ENCODE measurements around the gene LOXL1.

The LOXL1 gene

DNA sequence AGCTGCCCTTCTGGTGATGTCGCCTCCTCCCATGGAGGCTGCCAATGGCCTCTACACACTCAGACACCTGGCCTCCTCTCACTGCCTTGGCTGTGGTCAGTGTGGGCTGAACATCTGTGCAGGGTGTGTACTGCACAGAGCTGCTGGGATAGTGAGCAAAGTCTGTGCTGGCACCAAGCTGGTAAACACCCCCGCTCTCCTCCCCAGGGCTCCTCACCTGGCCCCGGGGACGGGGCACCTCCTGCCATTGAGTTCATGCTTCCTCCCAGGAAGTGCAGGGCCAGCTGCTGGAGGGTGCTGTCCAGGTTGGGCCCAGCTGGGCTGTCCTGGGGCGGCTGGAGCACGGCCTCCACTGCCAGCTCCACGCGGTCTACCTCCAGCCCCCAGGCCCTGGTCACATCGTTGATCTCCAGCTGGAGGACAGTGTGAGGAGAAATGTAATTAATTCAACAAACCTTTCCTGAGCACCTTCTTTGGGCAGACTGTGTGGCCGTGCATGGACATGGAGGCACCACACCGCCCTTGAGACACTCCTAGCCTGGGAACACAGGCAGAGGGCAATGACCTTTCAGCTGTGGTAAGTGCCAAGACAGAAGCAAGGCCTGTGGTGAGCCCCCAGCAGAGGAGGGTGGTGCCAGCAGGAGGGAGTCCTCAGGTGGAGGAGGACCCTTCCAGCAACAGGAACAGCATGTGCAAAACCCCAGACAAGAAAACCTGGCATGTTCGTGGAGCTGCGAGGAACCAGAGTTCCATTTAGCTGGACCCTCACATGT is 59.0 kb downstream of the LOXL1 start:
- FAIRE-seq (no peak), DNase-seq (ENCODE audit: insufficient read length, low spot score) (no peak)
- TF ChIP-seq, protein P1, sequence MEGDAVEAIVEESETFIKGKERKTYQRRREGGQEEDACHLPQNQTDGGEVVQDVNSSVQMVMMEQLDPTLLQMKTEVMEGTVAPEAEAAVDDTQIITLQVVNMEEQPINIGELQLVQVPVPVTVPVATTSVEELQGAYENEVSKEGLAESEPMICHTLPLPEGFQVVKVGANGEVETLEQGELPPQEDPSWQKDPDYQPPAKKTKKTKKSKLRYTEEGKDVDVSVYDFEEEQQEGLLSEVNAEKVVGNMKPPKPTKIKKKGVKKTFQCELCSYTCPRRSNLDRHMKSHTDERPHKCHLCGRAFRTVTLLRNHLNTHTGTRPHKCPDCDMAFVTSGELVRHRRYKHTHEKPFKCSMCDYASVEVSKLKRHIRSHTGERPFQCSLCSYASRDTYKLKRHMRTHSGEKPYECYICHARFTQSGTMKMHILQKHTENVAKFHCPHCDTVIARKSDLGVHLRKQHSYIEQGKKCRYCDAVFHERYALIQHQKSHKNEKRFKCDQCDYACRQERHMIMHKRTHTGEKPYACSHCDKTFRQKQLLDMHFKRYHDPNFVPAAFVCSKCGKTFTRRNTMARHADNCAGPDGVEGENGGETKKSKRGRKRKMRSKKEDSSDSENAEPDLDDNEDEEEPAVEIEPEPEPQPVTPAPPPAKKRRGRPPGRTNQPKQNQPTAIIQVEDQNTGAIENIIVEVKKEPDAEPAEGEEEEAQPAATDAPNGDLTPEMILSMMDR (IDR thresholded peaks at IDR 0.05; ENCODE audit: insufficient read depth, missing control alignments), result no peak

DNA sequence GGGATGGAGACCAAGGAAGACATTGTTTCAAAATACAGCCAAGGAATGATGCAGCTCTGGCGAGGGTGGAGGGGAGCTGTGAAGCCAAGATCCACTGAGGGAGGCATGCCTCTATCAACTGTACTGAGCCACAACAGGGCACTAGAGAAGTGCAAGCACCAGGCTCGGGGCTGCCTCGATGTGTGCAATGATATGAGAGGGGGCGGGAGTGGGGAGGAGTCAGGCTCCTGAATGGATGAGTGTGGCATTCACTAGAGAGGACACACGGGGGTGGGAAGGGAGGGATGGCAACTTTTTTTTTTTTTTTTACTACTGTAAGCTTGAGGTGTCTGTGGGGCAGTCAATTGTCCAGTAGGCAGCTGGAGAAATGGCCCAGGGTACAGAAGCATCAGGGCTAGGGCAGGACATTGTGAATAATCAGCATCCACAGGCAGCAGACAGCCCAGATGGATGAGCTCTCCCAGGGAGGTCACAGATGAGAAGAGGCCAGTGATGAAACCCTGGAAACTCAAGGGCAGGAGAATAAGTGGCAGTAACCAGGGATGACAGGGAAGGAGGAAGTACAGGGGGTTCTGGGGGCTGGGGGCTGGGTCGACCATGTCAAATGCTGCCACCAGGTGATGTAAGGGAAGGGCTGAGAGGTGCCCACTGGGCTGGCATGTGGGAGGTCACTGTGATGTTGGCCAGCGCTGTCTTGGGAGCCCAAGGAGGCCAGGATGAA is 60.0 kb downstream of the LOXL1 start:
- no peak for DNase-seq (ENCODE audit: insufficient read length, low spot score)
- TF ChIP-seq, protein P1 (IDR thresholded peaks at IDR 0.05; ENCODE audit: insufficient read depth, missing control alignments), result no peak
- no peak for FAIRE-seq

- TF ChIP-seq, protein P1 (IDR thresholded peaks at IDR 0.05; ENCODE audit: insufficient read depth, missing control alignments), result no peak
- no peak for DNase-seq (ENCODE audit: insufficient read length, low spot score)
- FAIRE-seq, result no peak
These were observed 60.5 kb downstream of the LOXL1 start for GRCh38 chr15:73986776-73987056.

GRCh38 chr15:73987250-73987649 is 61.0 kb downstream of the LOXL1 start:
- DNase-seq (ENCODE audit: insufficient read length, low spot score), result no peak
- TF ChIP-seq, protein P1 (IDR thresholded peaks at IDR 0.05; ENCODE audit: insufficient read depth, missing control alignments), result no peak
- no peak for FAIRE-seq

- FAIRE-seq, result no peak
- no peak for DNase-seq (ENCODE audit: insufficient read length, low spot score)
- TF ChIP-seq, protein P1 (IDR thresholded peaks at IDR 0.05; ENCODE audit: insufficient read depth, missing control alignments), result no peak
These were observed 61.6 kb downstream of the LOXL1 start for GRCh38 chr15:73987681-73988444.

DNA sequence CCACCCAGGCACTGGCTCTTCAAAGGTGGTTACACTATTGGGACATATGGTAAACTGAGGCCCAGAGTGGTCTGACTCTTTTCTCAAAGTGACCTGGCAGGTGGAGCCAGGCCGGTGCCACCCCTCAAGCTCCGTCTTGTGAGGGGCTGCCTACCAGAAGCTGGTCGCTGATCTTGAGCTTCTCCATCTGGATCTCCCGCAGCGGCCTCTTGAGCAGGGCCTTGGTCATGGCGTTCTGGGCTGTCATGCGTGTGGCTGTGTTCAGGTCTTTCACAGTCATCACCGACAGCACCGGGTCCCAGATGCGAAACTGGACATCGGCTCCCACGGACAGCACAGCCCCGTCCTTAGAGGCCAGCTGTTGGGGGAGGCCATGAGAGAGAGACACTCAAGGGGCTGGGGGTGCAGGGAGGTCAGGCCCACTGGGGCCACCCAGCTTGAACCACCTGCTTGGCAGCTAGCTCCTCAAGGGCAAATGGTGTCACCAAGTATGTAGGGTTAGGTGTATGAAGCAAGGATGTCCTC is 62.2 kb downstream of the LOXL1 start:
- FAIRE-seq (no peak), DNase-seq (ENCODE audit: insufficient read length, low spot score) (no peak)
- TF ChIP-seq, protein P1 (IDR thresholded peaks at IDR 0.05; ENCODE audit: insufficient read depth, missing control alignments), result no peak
